NCI-H146 (cell line): ENCODE data around the gene MAS1L.
"Not testable (repeated sequence)": the region's sequence is repeated elsewhere in the genome, so short reads cannot be mapped to it uniquely, and the experiment has no call there.

Experiments
- DNase-seq: peaks from one replicate; lab custom pipeline; 2025; lab: John Stamatoyannopoulos, UW

Gene MAS1L

DNA sequence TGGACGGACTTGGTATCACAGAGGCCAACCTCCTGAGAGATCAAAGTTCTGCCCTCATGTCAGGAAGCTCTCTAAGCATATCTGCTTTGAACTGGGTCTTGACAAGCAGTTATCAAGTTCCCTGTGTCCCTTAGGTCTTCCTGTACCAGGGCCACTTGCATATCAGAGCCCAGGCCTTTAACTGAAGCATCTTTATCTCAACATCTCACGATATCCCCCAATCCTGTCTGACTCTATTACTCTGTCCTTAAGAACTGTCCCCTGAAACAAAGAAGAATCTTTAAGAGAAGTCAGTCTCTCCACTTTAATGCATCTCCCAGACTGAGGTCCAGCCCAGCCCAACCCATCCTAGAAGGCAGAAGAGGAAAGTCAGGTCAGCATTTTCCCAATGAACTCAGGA lies 8.2 kb downstream of the MAS1L start:
- no peak for DNase-seq

DNA sequence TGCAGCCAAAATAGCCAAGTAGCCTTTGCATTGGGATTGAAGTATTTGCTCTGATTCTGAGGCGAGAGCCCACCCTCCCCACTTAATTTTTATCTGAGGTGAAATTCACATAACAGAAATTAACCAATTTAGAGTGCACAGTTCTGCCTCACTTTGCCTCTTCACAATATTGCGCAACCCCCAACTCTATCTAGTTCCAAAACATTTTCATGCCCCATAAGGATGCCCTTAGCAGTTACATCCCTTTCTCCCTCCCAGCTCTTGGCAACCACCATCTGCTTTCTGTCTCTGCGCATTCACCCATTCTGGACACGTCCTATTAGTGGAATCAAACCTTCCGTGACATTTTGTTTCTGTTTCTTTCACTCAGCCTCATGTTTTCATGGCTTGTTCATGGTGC lies 9.0 kb downstream of the MAS1L start:
- DNase-seq = no peak

DNA sequence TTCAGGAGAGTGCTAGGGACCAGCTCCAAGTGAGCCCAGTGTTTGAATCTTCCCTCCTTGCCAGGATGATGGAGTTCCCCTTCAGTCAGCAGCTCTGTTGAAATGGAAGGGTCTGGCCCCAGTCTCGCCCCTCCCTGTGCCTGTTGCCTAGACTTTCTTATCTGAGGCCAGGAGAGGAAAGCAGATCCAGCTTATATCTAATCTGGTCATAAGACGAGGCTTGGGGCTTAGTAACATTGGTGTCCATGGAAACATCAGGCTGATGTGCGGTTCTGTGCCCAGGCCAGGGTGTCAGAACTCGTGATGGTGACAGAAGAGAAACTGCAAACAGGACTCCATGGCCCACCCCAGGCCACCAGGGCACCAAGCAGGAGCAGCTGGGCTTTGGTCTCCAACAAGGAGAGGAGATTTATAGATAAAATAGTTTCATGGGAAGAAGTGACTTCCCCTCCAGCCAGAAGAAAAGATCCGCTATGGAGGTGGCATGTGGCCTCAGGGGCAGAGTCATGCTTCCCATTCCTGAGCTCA lies 9.8 kb downstream of the MAS1L start:
- DNase-seq = no peak

DNA sequence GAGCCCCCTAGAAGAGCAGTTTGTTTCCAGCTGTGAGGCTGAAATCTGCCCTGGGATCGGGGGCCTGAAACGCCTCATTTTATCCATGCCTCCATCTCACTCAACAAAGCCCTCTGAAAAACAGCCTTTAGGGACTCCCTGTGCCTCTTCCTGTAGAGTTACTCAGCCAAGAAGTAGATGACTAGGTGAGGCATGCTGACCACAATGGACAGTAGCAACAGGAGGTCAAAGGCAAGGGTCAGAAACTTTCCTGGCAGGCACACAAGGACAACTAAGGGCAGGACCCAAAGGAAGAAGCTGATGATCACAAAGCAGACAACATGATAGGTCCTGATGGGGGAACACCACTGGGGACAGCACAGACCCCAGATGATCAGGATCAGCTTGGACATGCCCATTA lies 12.8 kb downstream of the MAS1L start:
- DNase-seq = no peak

DNA sequence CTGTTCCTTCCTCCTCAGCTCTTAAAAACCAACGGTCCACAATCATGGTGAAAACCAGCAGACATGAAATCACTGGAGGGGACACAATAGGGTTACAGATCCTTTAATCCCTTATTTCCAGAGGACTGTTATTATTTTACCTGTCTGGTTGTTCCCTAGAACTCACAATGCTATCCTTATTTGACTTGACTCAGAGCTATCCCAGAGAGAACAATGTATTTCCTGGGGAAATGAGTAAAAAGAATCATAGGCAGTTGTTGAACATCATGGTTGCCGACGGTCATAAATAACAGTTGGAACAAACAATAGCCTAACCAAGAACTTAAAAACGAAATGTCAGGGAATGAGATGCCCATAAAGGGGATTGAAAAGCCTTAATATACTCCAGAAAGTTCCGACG lies 21.5 kb downstream of the MAS1L start:
- no peak for DNase-seq

DNA sequence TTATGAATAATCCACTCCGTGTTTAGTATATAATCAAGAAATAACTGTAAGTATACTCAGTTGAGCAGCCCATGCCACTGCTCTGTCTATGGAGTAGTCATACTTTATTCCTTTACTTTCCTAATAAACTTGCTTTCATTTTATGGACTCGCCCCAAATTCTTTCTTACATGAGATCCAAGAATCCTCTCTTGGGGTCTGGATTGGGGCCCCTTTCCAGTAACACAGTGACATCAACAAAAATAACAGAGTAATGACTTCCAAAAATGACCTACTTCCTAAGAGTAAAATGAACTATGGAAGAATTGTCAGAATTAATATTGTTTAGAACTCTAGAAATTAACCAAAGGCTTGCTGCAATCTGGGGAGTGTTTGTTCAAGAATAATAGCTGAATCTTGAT lies 22.0 kb downstream of the MAS1L start:
- no peak for DNase-seq

DNA sequence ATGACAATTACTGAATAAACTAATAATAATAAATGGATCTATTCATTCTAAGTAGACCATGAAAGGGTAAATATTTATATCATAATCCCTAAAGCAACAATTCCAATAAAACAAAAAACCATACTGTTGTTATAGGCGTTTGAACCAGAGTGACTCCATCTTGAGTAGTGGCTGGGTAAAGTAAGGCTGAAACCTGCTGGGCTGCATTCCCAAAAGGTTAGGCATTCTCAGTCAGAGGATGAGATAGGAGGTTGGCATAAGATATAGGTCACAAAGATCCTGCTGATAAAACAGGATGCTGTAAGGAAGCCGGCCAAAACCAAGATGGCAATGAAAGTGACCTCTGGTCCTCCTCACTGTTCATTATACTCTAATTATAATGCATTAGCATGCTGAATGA lies 22.5 kb downstream of the MAS1L start:
- no peak for DNase-seq

DNA sequence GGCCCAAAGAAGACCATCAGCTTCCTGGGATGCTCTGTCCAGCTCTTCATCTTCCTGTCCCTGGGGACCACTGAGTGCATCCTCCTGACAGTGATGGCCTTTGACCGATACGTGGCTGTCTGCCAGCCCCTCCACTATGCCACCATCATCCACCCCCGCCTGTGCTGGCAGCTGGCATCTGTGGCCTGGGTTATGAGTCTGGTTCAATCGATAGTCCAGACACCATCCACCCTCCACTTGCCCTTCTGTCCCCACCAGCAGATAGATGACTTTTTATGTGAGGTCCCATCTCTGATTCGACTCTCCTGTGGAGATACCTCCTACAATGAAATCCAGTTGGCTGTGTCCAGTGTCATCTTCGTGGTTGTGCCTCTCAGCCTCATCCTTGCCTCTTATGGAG lies 25.7 kb downstream of the MAS1L start:
- no peak for DNase-seq

DNA sequence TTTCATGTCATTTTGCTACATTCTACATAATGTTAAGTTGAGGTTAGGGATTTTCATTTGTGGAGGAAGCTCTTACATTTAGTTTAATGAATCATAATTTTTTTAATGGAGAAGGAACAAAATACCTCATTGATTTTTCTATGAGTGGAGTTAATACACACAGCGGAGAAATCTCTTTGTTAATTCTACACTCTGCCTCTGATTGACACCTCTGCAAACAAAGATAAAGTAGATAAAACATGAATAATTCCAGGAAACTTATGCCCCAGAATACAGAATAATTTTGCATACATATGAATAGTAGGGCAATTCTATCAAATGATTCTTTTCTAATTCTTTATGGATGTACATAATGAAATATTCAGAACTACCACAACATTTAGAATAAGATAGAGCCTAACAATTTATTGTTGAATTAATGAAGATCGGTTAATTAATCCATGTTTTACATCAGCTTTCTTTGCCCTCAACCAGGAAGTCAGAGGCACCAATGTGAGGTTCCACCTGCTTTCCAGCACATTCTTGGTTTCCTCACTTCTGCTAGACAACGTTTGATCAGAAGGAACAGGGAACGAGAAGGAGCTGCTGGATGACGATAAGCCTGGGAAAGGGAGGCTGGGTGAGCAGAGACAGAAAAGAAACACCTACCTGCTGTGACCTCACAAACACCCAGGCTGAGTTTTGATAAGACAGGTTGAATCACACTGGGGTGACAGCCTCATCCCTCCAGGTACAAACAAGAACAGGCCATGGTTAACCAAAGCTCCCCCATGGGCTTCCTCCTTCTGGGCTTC lies 26.5 kb downstream of the MAS1L start:
- no peak for DNase-seq

DNA sequence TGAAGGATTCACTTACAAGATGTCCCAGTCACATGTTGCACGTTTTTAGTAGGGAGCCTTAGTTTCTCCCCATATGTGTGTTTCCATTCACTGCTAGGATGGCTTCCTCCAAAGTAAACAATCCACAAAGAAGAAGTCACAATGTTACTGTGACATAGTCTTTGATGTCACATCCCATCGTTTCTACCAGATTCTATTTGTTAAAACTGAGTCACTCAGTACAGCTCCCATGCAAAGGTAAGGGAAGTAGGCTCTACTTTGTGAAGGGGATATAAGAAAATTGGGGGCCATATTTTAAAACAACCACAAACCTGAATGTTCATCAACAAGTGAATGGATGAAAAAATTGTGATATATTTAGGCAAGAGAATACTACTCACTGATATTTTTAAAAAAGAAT lies 30.8 kb downstream of the MAS1L start, which contains the start of the genes OR11A1 and OR2H1:
TSS of gene OR11A1 (minus strand) at position 101 of the 400 bp plus-strand sequence. CDS start 29,430 bp downstream, outside the sequence.
TSS of gene OR2H1 (plus strand) at position 185 of the 400 bp plus-strand sequence. CDS start 4,615 bp downstream, outside the sequence.
- no peak for DNase-seq

DNA sequence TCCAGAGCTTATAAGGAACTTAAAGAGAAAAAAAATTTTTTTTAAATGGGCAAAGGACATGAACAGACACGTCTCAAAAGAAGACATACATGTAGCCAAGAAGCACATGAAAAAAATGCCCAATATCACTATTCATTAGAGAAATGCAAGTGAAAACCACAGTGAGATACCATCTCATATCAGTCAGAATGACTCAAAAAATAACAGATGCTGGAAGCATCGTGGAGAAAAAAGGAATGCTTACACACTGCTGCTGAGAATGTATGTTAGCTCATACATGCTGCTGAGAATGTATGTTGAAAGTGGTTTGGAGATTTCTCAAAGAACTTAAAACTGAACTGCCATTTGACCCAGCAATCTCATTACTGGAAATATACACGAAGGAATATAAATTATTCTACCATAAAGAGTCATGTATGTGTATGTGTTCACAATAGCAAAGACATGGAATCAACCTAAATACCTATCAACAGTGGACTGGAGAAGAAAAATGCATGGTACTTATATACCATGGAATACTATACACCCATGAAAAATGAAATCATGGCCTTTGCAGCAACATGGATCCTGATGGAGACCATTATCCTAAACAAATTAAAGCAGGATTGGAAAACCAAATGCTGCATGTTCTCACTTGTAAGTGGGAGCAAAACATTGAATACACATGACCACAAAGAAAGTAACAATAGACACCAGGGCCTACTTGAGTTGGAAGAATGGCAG lies 36.1 kb downstream of the MAS1L start:
- DNase-seq = no peak

DNA sequence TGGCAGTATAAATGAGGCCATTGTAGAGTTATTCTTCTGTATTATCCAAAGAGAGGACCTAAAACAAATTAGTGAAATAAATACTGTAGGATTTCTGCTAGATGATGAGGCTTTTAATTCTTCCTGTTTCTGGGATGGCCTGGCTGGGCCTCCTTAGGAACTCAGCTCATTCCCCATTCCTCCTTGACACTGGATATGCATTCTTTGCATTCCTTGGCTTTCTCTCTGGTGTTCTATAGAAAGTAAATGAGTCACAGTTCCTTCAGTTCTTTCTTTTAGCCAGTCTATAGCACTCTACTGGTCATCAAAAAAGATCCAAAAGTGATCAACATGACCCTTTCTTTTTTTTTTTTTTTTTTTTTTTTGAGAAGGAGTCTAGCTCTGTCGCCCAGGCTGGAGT lies 40.1 kb downstream of the MAS1L start:
- DNase-seq = no peak

DNA sequence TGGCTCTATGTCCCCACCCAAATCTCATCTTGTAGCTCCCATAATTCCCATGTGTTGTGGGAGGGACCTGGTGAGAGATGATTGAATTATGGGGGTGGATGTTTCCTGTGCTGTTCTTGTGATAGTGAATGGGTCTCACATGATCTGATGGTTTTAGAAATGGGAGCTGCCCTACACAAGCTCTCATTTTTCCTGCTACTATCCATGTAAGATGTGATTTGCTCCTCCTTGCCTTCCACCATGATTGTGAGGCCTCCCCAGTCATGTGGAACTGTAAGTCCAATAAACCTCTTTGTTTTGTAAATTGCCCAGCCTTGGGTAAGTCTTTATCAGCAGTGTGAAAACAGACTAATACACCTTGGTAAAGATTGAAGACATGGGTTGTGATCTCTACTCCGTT lies 43.7 kb downstream of the MAS1L start:
- not testable (repeated sequence) for DNase-seq

DNA sequence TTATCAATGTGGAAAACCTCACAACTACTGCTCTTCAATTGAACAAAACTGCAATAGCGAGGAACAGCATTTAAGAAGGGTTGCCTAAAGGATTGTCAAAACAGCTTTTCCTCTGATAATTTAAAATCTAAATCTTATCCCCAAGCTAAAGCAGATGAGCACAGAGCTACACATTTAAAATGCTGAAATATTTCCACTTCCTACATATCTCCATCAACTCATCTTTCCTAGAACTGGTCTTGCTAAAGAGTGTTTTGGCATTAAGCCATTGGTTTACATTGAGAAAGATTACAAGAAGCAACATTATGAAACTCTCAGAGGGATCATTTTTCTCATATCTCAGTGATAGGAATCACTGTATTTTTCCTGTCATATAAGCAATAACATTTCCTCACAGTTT lies 45.0 kb downstream of the MAS1L start:
- no peak for DNase-seq

DNA sequence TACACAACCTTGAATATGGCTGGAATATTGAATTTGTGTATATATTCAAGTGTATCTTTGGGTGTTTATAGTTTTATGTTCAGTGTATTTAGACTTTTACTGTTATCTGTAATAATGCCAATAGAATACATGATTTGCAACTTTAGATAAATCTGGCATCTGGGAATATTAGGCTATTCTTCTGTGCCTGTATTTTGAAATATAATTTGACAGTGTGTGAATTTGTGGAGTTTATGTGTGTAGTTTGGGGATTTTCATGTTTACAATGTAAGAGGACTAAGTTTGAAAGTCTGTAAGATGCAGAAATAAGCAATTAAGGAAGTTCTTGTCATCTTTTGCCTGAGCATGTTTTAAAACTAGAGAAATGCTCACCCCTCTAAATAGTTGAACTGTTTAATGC lies 48.8 kb downstream of the MAS1L start, which contains the start of gene OR10C1:
TSS of gene OR10C1 (plus strand) at position 301 of the 400 bp plus-strand sequence. CDS start 710 bp downstream, outside the sequence.
- DNase-seq = no peak

DNA sequence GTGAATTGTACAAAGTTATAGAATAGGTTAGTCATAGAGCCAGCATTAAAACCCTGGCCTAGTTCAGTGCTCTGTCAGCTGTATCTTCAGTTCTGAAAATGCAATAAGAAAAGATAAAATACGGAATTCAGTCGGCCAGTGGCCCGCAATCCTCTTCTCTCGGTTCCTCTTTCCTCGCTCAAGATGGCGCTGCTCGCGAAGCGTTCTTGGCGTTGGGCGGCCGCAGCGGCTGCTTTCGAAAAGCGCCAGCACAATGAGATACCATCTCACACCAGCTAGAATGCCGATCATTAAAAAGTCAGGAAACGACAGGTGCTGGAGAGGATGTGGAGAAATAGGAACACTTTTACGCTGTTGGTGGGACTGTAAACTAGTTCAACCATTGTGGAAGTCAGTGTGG lies 51.0 kb downstream of the MAS1L start:
- not testable (repeated sequence) for DNase-seq
